Epidermal melanocyte (primary cell): ENCODE measurements around the gene POLR2E.
A peak's percentile ranks its signal among the peaks of the same experiment; 100 is the strongest.

Source experiments
- DNase-seq: peaks from one replicate; pipeline ENCODE4 v3.0.0; 2011; ENCODE audit warnings: low spot score; ENCODE audit not compliant: insufficient read length

Gene POLR2E

GRCh38 chr19:1066748-1067340 is 28.3 kb downstream of the POLR2E start, which contains the start of gene ARHGAP45:
TSS of gene ARHGAP45 (plus strand) at chr19:1067167. CDS start at chr19:1067406, 239 bp downstream.
- DNase-seq, result no peak

- no peak for DNase-seq
These were observed 28.9 kb downstream of the POLR2E start for GRCh38 chr19:1066251-1066747.

GRCh38 chr19:1065606-1066109 is 29.5 kb downstream of the POLR2E start:
- DNase-seq, result no peak

GRCh38 chr19:1064661-1065605 is 30.2 kb downstream of the POLR2E start:
- peak; percentile 68 for DNase-seq

GRCh38 chr19:1063909-1064660 is 31.1 kb downstream of the POLR2E start:
- DNase-seq, result no peak

- no peak for DNase-seq
These were observed 31.9 kb downstream of the POLR2E start for GRCh38 chr19:1063030-1063908.

- no peak for DNase-seq
These were observed 32.7 kb downstream of the POLR2E start for GRCh38 chr19:1062387-1063029.

- DNase-seq, result no peak
These were observed 33.2 kb downstream of the POLR2E start for GRCh38 chr19:1061987-1062386.

GRCh38 chr19:1060689-1061088 is 34.5 kb downstream of the POLR2E start:
- no peak for DNase-seq

GRCh38 chr19:1058112-1058511 is 37.1 kb downstream of the POLR2E start:
- DNase-seq, result no peak

GRCh38 chr19:1057176-1057855 is 37.9 kb downstream of the POLR2E start:
- DNase-seq, result no peak

- no peak for DNase-seq
These were observed 39.1 kb downstream of the POLR2E start for GRCh38 chr19:1055886-1056620.

- DNase-seq, result no peak
These were observed 40.1 kb downstream of the POLR2E start for GRCh38 chr19:1055028-1055425.

- no peak for DNase-seq
These were observed 40.8 kb downstream of the POLR2E start for GRCh38 chr19:1054102-1055027.

- DNase-seq, result no peak
These were observed 41.7 kb downstream of the POLR2E start for GRCh38 chr19:1053176-1054101.

- DNase-seq, result no peak
These were observed 42.7 kb downstream of the POLR2E start for GRCh38 chr19:1052349-1052975.
